HCT116 (cell line): ENCODE data around the gene SORCS2. TPM values are rescaled to one million over a fixed set of nuclear protein-coding genes. Genes with fewer than 3 reads are reported as not detected.
A peak's percentile ranks its signal among the peaks of the same experiment; 100 is the strongest.

Experiments
- ATAC-seq: fragments of 200-7000 bp; cut with Tn5 transposase; 2 replicates; pipeline ENCODE4 v1.9.1; 2020; ENCODE audit warnings: mild to moderate bottlenecking, moderate library complexity
- BruUV-seq: library from RNA; stranded (reverse); fragments of 400-500 nt; replicated peaks from 2 replicates; lab custom pipeline; 2021; lab: Mats Ljungman, UMichigan
- CTCF ChIA-PET: fragments of 300-600 bp; sonication (Branson Sonifier 250); formaldehyde crosslinking; loops from one replicate; lab custom pipeline; 2021; ENCODE audit warnings: antibody characterized with exemption; lab: Charles Lee
- POLR2A ChIA-PET: fragments of 300-600, 350-600 bp; sonication (Branson Sonifier 250); formaldehyde crosslinking; loops from one replicate; lab custom pipeline; 2021; ENCODE audit warnings: antibody characterized with exemption; lab: Charles Lee
- RAD21 ChIA-PET, 2 experiments: fragments of 300-600 bp; sonication (Branson Sonifier 250); formaldehyde crosslinking; loops; one replicate each; lab custom pipeline; 2023; ENCODE audit warnings: low total read pairs in 2 of 2; ENCODE audit not compliant: uncharacterized antibody in 2 of 2, unreplicated experiment in 2 of 2, low non-redundant PET in 1 of 2; lab: Charles Lee
- DNase-seq: peaks from one replicate; pipeline ENCODE4 v3.0.0-alpha.2; 2010; ENCODE audit warnings: low read depth, low spot score
- H2AFZ ChIP-seq: fragments of 200-600 bp; shearing (Covaris generic), sonication (generic); 2 replicates; pipeline ENCODE4 v1.6.1; 2017; ENCODE audit warnings: low read depth, mixed run types, mixed read lengths, antibody characterized with exemption, low read length; ENCODE audit not compliant: poor library complexity, severe bottlenecking
- H3K27ac ChIP-seq: 2 replicates; pipeline ENCODE4 v1.5.1; 2012; ENCODE audit warnings: low read depth, low read length
- H3K27me3 ChIP-seq: fragments of 200-600 bp; sonication (generic); 2 replicates; pipeline ENCODE4 v1.6.1; 2016; ENCODE audit warnings: mixed run types, low read length, mixed read lengths; ENCODE audit not compliant: insufficient read depth
- H3K36me3 ChIP-seq, 2 experiments: fragments of 200-500 bp in 1 of 2; fragments of 200-600 bp in 1 of 2; sonication (Bioruptor generic) in 1 of 2; sonication (generic) in 1 of 2; 2 replicates each; pipeline versions ENCODE4 v1.5.1 to v1.6.1; 2014 to 2016; ENCODE audit warnings: low read length in 2 of 2, inconsistent platforms in 1 of 2, mixed read lengths in 1 of 2, mixed run types in 1 of 2; ENCODE audit not compliant: insufficient read depth in 2 of 2, control insufficient read depth in 1 of 2
- H3K4me1 ChIP-seq, 2 experiments: fragments of 200-600 bp in 1 of 2; sonication (generic) in 1 of 2; 2 replicates each; pipeline versions ENCODE4 v1.5.1 to v1.6.1; 2012 to 2017; ENCODE audit warnings: low read length in 2 of 2, inconsistent platforms in 1 of 2, mild to moderate bottlenecking in 1 of 2, mixed read lengths in 1 of 2, mixed run types in 1 of 2, moderate library complexity in 1 of 2; ENCODE audit not compliant: insufficient read depth in 2 of 2, control insufficient read depth in 1 of 2
- H3K4me2 ChIP-seq: fragments of 200-600 bp; sonication (generic); 2 replicates; pipeline ENCODE4 v1.6.1; 2017; ENCODE audit warnings: mixed run types, low read length, mixed read lengths
- H3K4me3 ChIP-seq, 2 experiments: fragments of 200-600 bp in 1 of 2; sonication (generic) in 1 of 2; replicated peaks in 1 of 2; 2 replicates each; pipeline ENCODE4 v1.5.1; 2011 to 2016; ENCODE audit warnings: low read length in 2 of 2, control low read depth in 1 of 2, low read depth in 1 of 2, mild to moderate bottlenecking in 1 of 2, mixed read lengths in 1 of 2, mixed run types in 1 of 2
- H3K79me2 ChIP-seq: fragments of 200-600 bp; sonication (generic); 2 replicates; pipeline ENCODE4 v1.6.1; 2017; ENCODE audit warnings: mild to moderate bottlenecking, mixed run types, low read length, moderate library complexity, mixed read lengths; ENCODE audit not compliant: insufficient read depth
- H3K9ac ChIP-seq: fragments of 200-600 bp; sonication (generic); 2 replicates; pipeline ENCODE4 v1.6.1; 2016; ENCODE audit warnings: low read length, mixed read lengths
- H3K9me2 ChIP-seq: fragments of 200-600 bp; sonication (generic), shearing (Covaris generic); 2 replicates; pipeline ENCODE4 v1.6.1; 2017; ENCODE audit warnings: mixed run types, mild to moderate bottlenecking, moderate library complexity; ENCODE audit not compliant: insufficient read depth
- H3K9me3 ChIP-seq, 2 experiments: fragments of 200-500 bp in 1 of 2; fragments of 200-600 bp in 1 of 2; sonication (Bioruptor generic) in 1 of 2; sonication (generic) in 1 of 2; 2 replicates each; pipeline ENCODE4 v1.6.1; 2014 to 2017; ENCODE audit warnings: low read length in 2 of 2, mixed read lengths in 2 of 2, inconsistent platforms in 1 of 2, low read depth in 1 of 2, mild to moderate bottlenecking in 1 of 2, mixed run types in 1 of 2, moderate library complexity in 1 of 2; ENCODE audit not compliant: control insufficient read depth in 1 of 2, insufficient read depth in 1 of 2
- H4K20me1 ChIP-seq: fragments of 200-600 bp; sonication (generic), shearing (Covaris generic); 2 replicates; pipeline ENCODE4 v1.6.1; 2017; ENCODE audit warnings: mixed run types, mild to moderate bottlenecking, moderate library complexity; ENCODE audit not compliant: insufficient read depth
- CBX3 ChIP-seq: IDR thresholded peaks from 2 replicates; pipeline ENCODE4 v1.6.1; 2012; ENCODE audit warnings: low read depth
- EGR1 ChIP-seq: IDR thresholded peaks from 2 replicates; pipeline ENCODE4 v1.6.1; 2012; ENCODE audit warnings: low read depth
- EZH2phosphoT487 ChIP-seq: fragments of 200-600 bp; IDR thresholded peaks from 2 replicates; pipeline ENCODE4 v1.6.1; 2018; ENCODE audit warnings: antibody characterized with exemption, borderline replicate concordance
- FOSL1 ChIP-seq: IDR thresholded peaks from 2 replicates; pipeline ENCODE4 v1.6.1; 2012; ENCODE audit warnings: low read depth
- JUND ChIP-seq: IDR thresholded peaks from 2 replicates; pipeline ENCODE4 v1.6.1; 2012
- MAX ChIP-seq: IDR thresholded peaks from 2 replicates; pipeline ENCODE4 v1.6.1; 2012
- POLR2A ChIP-seq: IDR thresholded peaks from 2 replicates; pipeline ENCODE4 v1.7.0; 2011; ENCODE audit warnings: borderline replicate concordance; ENCODE audit not compliant: insufficient read depth, insufficient read length; ENCODE audit errors: extremely low read depth
- POLR2AphosphoS5 ChIP-seq: IDR thresholded peaks from 2 replicates; pipeline ENCODE4 v1.6.1; 2011; ENCODE audit warnings: mild to moderate bottlenecking, low read depth, low read length, moderate library complexity
- RAD21 ChIP-seq: IDR thresholded peaks from 2 replicates; pipeline ENCODE4 v1.6.1; 2012; ENCODE audit warnings: low read depth, mild to moderate bottlenecking
- SP1 ChIP-seq: IDR thresholded peaks from 2 replicates; pipeline ENCODE4 v1.6.1; 2012; ENCODE audit warnings: low read depth
- SRF ChIP-seq: IDR thresholded peaks from 2 replicates; pipeline ENCODE4 v1.6.1; 2012; ENCODE audit warnings: low read depth
- YY1 ChIP-seq: IDR thresholded peaks from 2 replicates; pipeline ENCODE4 v1.6.1; 2011; ENCODE audit warnings: low read length, low read depth, moderate library complexity, mild to moderate bottlenecking; ENCODE audit not compliant: insufficient replicate concordance; ENCODE audit errors: extremely low read depth
- ZBTB33 ChIP-seq: IDR thresholded peaks from 2 replicates; pipeline ENCODE4 v1.6.1; 2011; ENCODE audit warnings: mild to moderate bottlenecking, low read length, moderate library complexity; ENCODE audit not compliant: insufficient replicate concordance; ENCODE audit errors: extremely low read depth
- intact Hi-C: fragments of 100-400 bp; cut with micrococcal nuclease; formaldehyde crosslinking; loops from 2 replicates; pipeline ENCODE4 v1.10.0; 2022
- total RNA-seq: library from RNA; stranded (reverse); gene quantifications from one replicate; pipeline ENCODE4 v1.2.1, GENCODE V29; 2021; ENCODE audit not compliant: unreplicated experiment

Gene SORCS2
- total RNA-seq, 1 experiment from 2014 or later, result 0.37 TPM

- Histone ChIP-seq H3K4me1 (peaks cover 12 to 16% of the 10 kb centered on the region in 2 experiments), H3K4me2 (peak overlapping the region; percentile 21; the same call in 1 of the 2 replicates), H3K9me2 (peaks cover 5% of the 10 kb centered on the region; the same call in 1 of the 2 replicates), H3K79me2 (no peaks in the 10 kb centered on the region), H3K9ac (no peak overlapping the region), H4K20me1 (no peaks in the 10 kb centered on the region)
- BruUV-seq, result no TSS peak
- POLR2A ChIA-PET, result no interaction called here
- TF ChIP-seq JUND, result no peak
- peak; percentile 43; the same call in 1 of the 2 replicates for TF ChIP-seq EGR1
- TF ChIP-seq MAX, result no peak
- TF ChIP-seq, all 23 proteins: peak for 1
- peaks cover 43% of the 10 kb centered on the region for H3K27me3 ChIP-seq
- no peak overlapping the region for H3K4me3 ChIP-seq
- H3K36me3 ChIP-seq, result no peaks in the 10 kb centered on the region
- ChIA-PET RAD21 (no interaction called here), CTCF (no interaction called here)
- H3K9me3 ChIP-seq, result no peaks in the 10 kb centered on the region
- no peak overlapping the region for H2AFZ ChIP-seq
- peak; percentile 43; the same call in 1 of the 2 replicates for ATAC-seq
- no peak for DNase-seq
- H3K27ac ChIP-seq, result no peak overlapping the region
- intact Hi-C loops, result no loop called here
Observed at GRCh38 chr4:7398104-7398423, 205.7 kb downstream of the SORCS2 start.

GRCh38 chr4:7398788-7399439 lies 206.6 kb downstream of the SORCS2 start:
- CTCF ChIA-PET, result no interaction called here
- Histone ChIP-seq H3K4me3 (no peak overlapping the region), H3K27me3 (peaks cover 39% of the 10 kb centered on the region), H3K9me2 (peaks cover 5% of the 10 kb centered on the region; the same call in 1 of the 2 replicates), H3K4me2 (no peak overlapping the region), H3K4me1 (peaks cover 16 to 19% of the 10 kb centered on the region in 2 experiments), H3K27ac (no peak overlapping the region), H3K79me2 (no peaks in the 10 kb centered on the region), H3K9me3 (no peaks in the 10 kb centered on the region), H3K9ac (no peak overlapping the region), H3K36me3 (no peaks in the 10 kb centered on the region), H4K20me1 (no peaks in the 10 kb centered on the region), H2AFZ (no peak overlapping the region)
- POLR2A ChIA-PET, result no interaction called here
- BruUV-seq, result no TSS peak
- TF ChIP-seq JUND (no peak), FOSL1 (no peak), POLR2AphosphoS5 (no peak), ZBTB33 (no peak), SP1 (no peak), SRF (no peak), EGR1 (no peak), CBX3 (no peak), RAD21 (no peak), YY1 (no peak), EZH2phosphoT487 (no peak), POLR2A (no peak)
- DNase-seq, result no peak
- no peak for ATAC-seq
- RAD21 ChIA-PET, result no interaction called here
- intact Hi-C loops, result no loop called here
